WTC11 (cell line): Measurements from ENCODE around the gene STK39. TPM values are rescaled to one million over a fixed set of nuclear protein-coding genes. Genes with fewer than 3 reads are reported as not detected.
A peak's percentile ranks its signal among the peaks of the same experiment; 100 is the strongest.

Experiments
- ATAC-seq: fragments of 200-7000 bp; cut with Tn5 transposase; 2 replicates; pipeline ENCODE4 v1.10.0; 2021; ENCODE audit warnings: mild to moderate bottlenecking, moderate library complexity
- CTCF ChIA-PET: fragments of 300-600 bp; sonication (Branson Sonifier 250); formaldehyde crosslinking; loops from one replicate; lab custom pipeline; 2021; ENCODE audit warnings: antibody characterized with exemption; lab: Charles Lee
- POLR2A ChIA-PET: fragments of 350-600 bp; sonication (Branson Sonifier 250); formaldehyde crosslinking; loops from one replicate; lab custom pipeline; 2021; ENCODE audit warnings: antibody characterized with exemption; lab: Charles Lee
- DNase-seq: peaks from one replicate; pipeline ENCODE4 v3.0.0; 2021; ENCODE audit warnings: low spot score
- H3K27ac Mint-ChIP-seq: 2 replicates; pipeline ENCODE4 v1.8.0; 2021; ENCODE audit warnings: mixed read lengths
- H3K27me3 Mint-ChIP-seq: 2 replicates; pipeline ENCODE4 v1.8.0; 2021; ENCODE audit warnings: low read depth, mild to moderate bottlenecking, moderate library complexity, mixed read lengths
- H3K36me3 Mint-ChIP-seq: 2 replicates; pipeline ENCODE4 v1.8.0; 2021; ENCODE audit warnings: mixed read lengths
- H3K4me1 Mint-ChIP-seq: 2 replicates; pipeline ENCODE4 v1.8.0; 2022; ENCODE audit warnings: mixed read lengths
- H3K4me3 Mint-ChIP-seq: 2 replicates; pipeline ENCODE4 v1.8.0; 2021; ENCODE audit warnings: mild to moderate bottlenecking, moderate library complexity, mixed read lengths
- H3K9me3 Mint-ChIP-seq: 2 replicates; pipeline ENCODE4 v1.8.0; 2021; ENCODE audit warnings: mixed read lengths
- ATF1 ChIP-seq: sonication (generic); formaldehyde crosslinking; IDR thresholded peaks from 2 replicates; pipeline ENCODE4 v1.8.1; 2023; ENCODE audit warnings: mild to moderate bottlenecking, moderate library complexity, missing genetic modification reagents
- CREM ChIP-seq: sonication (generic); formaldehyde crosslinking; IDR thresholded peaks from 2 replicates; pipeline ENCODE4 v1.8.1; 2022; ENCODE audit warnings: mild to moderate bottlenecking, missing genetic modification reagents, moderate library complexity
- GRHL2 ChIP-seq: fragments of 250-450 bp; sonication (Bioruptor Pico); IDR thresholded peaks from 2 replicates; pipeline ENCODE4 v1.8.0; 2022; ENCODE audit warnings: mild to moderate bottlenecking, moderate library complexity; ENCODE audit not compliant: insufficient replicate concordance, severe bottlenecking
- HMGXB4 ChIP-seq: sonication (generic); formaldehyde crosslinking; IDR thresholded peaks from 2 replicates; pipeline ENCODE4 v1.8.1; 2023; ENCODE audit warnings: mild to moderate bottlenecking, moderate library complexity, missing genetic modification reagents
- JUN ChIP-seq: sonication (generic); formaldehyde crosslinking; IDR thresholded peaks from 2 replicates; pipeline ENCODE4 v1.8.0; 2023; ENCODE audit warnings: mild to moderate bottlenecking, missing genetic modification reagents
- NR1H2 ChIP-seq: sonication (generic); formaldehyde crosslinking; IDR thresholded peaks from 2 replicates; pipeline ENCODE4 v1.9.0; 2021; ENCODE audit warnings: mild to moderate bottlenecking, moderate library complexity, missing genetic modification reagents
- SOX15 ChIP-seq: fragments of 250-450 bp; sonication (Bioruptor Pico); IDR thresholded peaks from 2 replicates; pipeline ENCODE4 v1.9.0; 2021; ENCODE audit warnings: mild to moderate bottlenecking
- ZNF121 ChIP-seq: sonication (generic); formaldehyde crosslinking; IDR thresholded peaks from 2 replicates; pipeline ENCODE4 v1.8.0; 2023; ENCODE audit warnings: missing genetic modification reagents
- ZNF138 ChIP-seq: sonication (generic); formaldehyde crosslinking; conservative IDR thresholded peaks from 2 replicates; pipeline ENCODE4 v1.8.1; 2022; ENCODE audit warnings: mild to moderate bottlenecking, moderate library complexity, missing genetic modification reagents
- ZNF423 ChIP-seq: fragments of 250-450 bp; sonication (Bioruptor Pico); IDR thresholded peaks from 2 replicates; pipeline ENCODE4 v2.1.2; 2022; ENCODE audit warnings: mild to moderate bottlenecking, moderate library complexity
- total RNA-seq: library from RNA; stranded (reverse); gene quantifications from 3 replicates; pipeline ENCODE4 v1.2.3, GENCODE V29; 2021
- TF ChIP-seq, protein P1 (sequence below): sonication (generic); formaldehyde crosslinking; IDR thresholded peaks from 2 replicates; pipeline ENCODE4 v1.8.1; 2023; ENCODE audit warnings: mild to moderate bottlenecking, missing genetic modification reagents
- TF ChIP-seq, protein P2 (sequence below): sonication (generic); formaldehyde crosslinking; IDR thresholded peaks from 2 replicates; pipeline ENCODE4 v1.8.1; 2023; ENCODE audit warnings: mild to moderate bottlenecking, missing genetic modification reagents
- TF ChIP-seq, protein P3 (sequence below): sonication (generic); formaldehyde crosslinking; IDR thresholded peaks from 2 replicates; pipeline ENCODE4 v1.8.1; 2023; ENCODE audit warnings: mild to moderate bottlenecking, missing genetic modification reagents, moderate library complexity
- TF ChIP-seq, protein P4 (sequence below): sonication (generic); formaldehyde crosslinking; IDR thresholded peaks from 2 replicates; pipeline ENCODE4 v1.8.0; 2022; ENCODE audit warnings: mild to moderate bottlenecking, missing genetic modification reagents

Gene STK39
- total RNA-seq, 1 experiment from 2014 or later, result 20.5 TPM

GRCh38 chr2:168247341-168248261 is at the start of gene STK39 (continued):
- TF ChIP-seq, protein P1, sequence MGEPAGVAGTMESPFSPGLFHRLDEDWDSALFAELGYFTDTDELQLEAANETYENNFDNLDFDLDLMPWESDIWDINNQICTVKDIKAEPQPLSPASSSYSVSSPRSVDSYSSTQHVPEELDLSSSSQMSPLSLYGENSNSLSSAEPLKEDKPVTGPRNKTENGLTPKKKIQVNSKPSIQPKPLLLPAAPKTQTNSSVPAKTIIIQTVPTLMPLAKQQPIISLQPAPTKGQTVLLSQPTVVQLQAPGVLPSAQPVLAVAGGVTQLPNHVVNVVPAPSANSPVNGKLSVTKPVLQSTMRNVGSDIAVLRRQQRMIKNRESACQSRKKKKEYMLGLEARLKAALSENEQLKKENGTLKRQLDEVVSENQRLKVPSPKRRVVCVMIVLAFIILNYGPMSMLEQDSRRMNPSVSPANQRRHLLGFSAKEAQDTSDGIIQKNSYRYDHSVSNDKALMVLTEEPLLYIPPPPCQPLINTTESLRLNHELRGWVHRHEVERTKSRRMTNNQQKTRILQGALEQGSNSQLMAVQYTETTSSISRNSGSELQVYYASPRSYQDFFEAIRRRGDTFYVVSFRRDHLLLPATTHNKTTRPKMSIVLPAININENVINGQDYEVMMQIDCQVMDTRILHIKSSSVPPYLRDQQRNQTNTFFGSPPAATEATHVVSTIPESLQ (CRISPR knock-in tag), result no peak
- TF ChIP-seq, protein P2, sequence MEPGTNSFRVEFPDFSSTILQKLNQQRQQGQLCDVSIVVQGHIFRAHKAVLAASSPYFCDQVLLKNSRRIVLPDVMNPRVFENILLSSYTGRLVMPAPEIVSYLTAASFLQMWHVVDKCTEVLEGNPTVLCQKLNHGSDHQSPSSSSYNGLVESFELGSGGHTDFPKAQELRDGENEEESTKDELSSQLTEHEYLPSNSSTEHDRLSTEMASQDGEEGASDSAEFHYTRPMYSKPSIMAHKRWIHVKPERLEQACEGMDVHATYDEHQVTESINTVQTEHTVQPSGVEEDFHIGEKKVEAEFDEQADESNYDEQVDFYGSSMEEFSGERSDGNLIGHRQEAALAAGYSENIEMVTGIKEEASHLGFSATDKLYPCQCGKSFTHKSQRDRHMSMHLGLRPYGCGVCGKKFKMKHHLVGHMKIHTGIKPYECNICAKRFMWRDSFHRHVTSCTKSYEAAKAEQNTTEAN, result no peak
- TF ChIP-seq GRHL2 (CRISPR knock-in tag) (no peak), JUN (CRISPR knock-in tag) (0 out of 2 replicates have a peak, but pooled peaks have one; percentile 48), SOX15 (CRISPR knock-in tag) (no peak)
- TF ChIP-seq, protein P3, sequence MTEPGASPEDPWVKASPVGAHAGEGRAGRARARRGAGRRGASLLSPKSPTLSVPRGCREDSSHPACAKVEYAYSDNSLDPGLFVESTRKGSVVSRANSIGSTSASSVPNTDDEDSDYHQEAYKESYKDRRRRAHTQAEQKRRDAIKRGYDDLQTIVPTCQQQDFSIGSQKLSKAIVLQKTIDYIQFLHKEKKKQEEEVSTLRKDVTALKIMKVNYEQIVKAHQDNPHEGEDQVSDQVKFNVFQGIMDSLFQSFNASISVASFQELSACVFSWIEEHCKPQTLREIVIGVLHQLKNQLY (CRISPR knock-in tag), result no peak

DNA sequence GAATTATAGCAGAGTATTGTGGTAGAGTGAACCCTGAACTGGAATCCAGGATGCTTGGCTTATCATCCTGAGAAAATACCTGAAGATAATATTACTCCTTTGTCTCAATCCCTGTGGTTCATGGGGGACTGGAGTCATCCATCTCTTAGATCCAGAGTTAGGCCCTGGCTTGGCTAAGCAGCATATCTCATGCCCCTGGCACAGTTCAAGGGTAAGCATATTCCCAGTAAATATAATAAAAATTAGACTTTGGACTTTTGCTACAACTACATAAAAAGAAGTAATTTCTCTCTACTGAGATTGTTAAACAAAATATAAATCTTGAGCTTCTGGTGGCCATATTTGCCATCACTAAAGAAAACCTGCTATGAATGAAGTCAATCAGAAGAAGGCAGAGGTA is 47.7 kb upstream of the STK39 start:
- H3K9me3 Mint-ChIP-seq, result no peaks in the 10 kb centered on the region
- no peaks in the 10 kb centered on the region for H3K27me3 Mint-ChIP-seq
- H3K27ac Mint-ChIP-seq, result no peak overlapping the region
- ChIA-PET CTCF (interaction anchor here (0.7 to 2.1 kb wide), 3 partner anchors 29 to 159 kb away, joined by 3 to 7 read pairs (median 4); no protein-coding TSS in a partner anchor), POLR2A (no interaction called here)
- H3K4me3 Mint-ChIP-seq, result no peak overlapping the region
- no peaks in the 10 kb centered on the region for H3K36me3 Mint-ChIP-seq
- DNase-seq (no peak), ATAC-seq (no peak)
- TF ChIP-seq ZNF423 (CRISPR knock-in tag) (no peak), NR1H2 (CRISPR knock-in tag) (no peak), CREM (CRISPR knock-in tag) (no peak)
- TF ChIP-seq, all 79 proteins: peak for 0
- no peaks in the 10 kb centered on the region for H3K4me1 Mint-ChIP-seq

DNA sequence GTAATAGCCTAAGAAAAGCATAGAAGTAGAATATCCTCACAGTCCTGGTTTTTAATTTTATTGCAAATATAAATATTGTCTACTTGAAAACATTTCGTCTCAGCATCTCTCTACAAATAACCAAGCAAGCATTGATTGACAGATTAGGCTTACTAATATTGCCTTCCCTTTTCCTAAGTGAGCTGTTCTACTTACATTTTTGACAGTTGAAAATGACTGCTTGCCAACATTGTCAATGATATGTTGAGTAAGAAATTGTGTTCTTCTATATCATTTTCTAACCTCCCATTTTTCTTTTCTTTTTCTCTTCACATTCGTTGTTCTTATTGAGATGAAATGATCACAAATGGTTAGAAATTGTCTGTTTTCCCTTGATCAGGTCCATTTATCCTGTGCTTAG is 47.0 kb upstream of the STK39 start:
- DNase-seq, result no peak
- Mint-ChIP-seq H3K9me3 (no peaks in the 10 kb centered on the region), H3K27me3 (no peaks in the 10 kb centered on the region), H3K27ac (no peak overlapping the region), H3K4me1 (no peaks in the 10 kb centered on the region), H3K4me3 (no peak overlapping the region), H3K36me3 (no peaks in the 10 kb centered on the region)
- CTCF ChIA-PET, result interaction anchor here (0.6 to 2.1 kb wide), 10 partner anchors 28 to 159 kb away, joined by 3 to 7 read pairs (median 4); partner anchors contain the start of gene STK39
- no peak for ATAC-seq
- POLR2A ChIA-PET, result no interaction called here
- TF ChIP-seq, protein P4, sequence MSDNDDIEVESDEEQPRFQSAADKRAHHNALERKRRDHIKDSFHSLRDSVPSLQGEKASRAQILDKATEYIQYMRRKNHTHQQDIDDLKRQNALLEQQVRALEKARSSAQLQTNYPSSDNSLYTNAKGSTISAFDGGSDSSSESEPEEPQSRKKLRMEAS (CRISPR knock-in tag), result no peak
- no peak for TF ChIP-seq ATF1 (CRISPR knock-in tag)
- no peak for TF ChIP-seq HMGXB4 (CRISPR knock-in tag)
- no peak for TF ChIP-seq ZNF138 (CRISPR knock-in tag)
- no peak for TF ChIP-seq ZNF121 (CRISPR knock-in tag)
